Hippocampal formation (tissue), 2 donors: ENCODE measurements around the gene NKAPL.
"Not testable (repeated sequence)": the region's sequence is repeated elsewhere in the genome, so short reads cannot be mapped to it uniquely, and the experiment has no call there.

Source experiments
- DNase-seq, 2 donors: peaks; one replicate each; lab custom pipeline; 2025; lab: John Stamatoyannopoulos, UW

NKAPL gene

GRCh38 chr6:28296520-28297060 is 37.5 kb downstream of the NKAPL start:
- no peak for DNase-seq

DNA sequence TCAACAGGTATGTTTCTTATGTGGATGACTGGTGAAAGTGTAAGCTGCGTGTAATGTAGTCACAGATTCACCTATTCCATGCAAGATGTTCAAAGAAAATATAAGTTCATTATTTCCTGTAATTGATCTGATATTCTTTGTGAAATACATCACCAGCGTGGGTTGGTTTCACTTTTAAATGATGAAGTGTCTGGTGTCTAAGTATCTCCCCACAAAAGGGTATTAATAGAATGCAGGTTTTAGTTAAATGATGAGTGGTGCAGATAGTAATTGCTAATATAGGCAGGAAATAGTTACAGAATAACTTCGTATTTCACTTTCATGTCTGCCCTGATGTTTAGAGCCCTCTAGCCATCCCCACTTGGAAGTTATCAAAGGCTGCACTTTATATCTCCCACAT is 44.5 kb downstream of the NKAPL start:
- no peak for DNase-seq

GRCh38 chr6:28306363-28306762 is 47.3 kb downstream of the NKAPL start:
- not testable (repeated sequence) for DNase-seq
